ENCODE data around the gene SAMD9L.

The SAMD9L gene

GRCh38 chr7:93120592-93121549, 27.3 kb downstream of the SAMD9L start:
- no peak for TF ChIP-seq GATA3 (IDR thresholded peaks at IDR 0.05; ENCODE audit: low read depth, low read length)
- TF ChIP-seq GATA2 (IDR thresholded peaks at IDR 0.05; ENCODE audit: low read depth, low read length): no peak

GRCh38 chr7:93119191-93119905, 28.8 kb downstream of the SAMD9L start:
- no peak for TF ChIP-seq GATA2 (IDR thresholded peaks at IDR 0.05; ENCODE audit: low read depth, low read length)
- no peak for TF ChIP-seq GATA3 (IDR thresholded peaks at IDR 0.05; ENCODE audit: low read depth, low read length)

GRCh38 chr7:93117852-93118530, 30.2 kb downstream of the SAMD9L start, which contains the start of gene SAMD9:
Gene SAMD9 (minus strand): TSS chr7:93117979. CDS start chr7:93106097, 11,882 bp downstream.
- TF ChIP-seq GATA3 (IDR thresholded peaks at IDR 0.05; ENCODE audit: low read depth, low read length): no peak
- no peak for TF ChIP-seq GATA2 (IDR thresholded peaks at IDR 0.05; ENCODE audit: low read depth, low read length)

GRCh38 chr7:93117327-93117726, 30.9 kb downstream of the SAMD9L start:
- TF ChIP-seq GATA3 (IDR thresholded peaks at IDR 0.05; ENCODE audit: low read depth, low read length) (no peak), GATA2 (IDR thresholded peaks at IDR 0.05; ENCODE audit: low read depth, low read length) (no peak)

- TF ChIP-seq GATA3 (IDR thresholded peaks at IDR 0.05; ENCODE audit: low read depth, low read length): no peak
- no peak for TF ChIP-seq GATA2 (IDR thresholded peaks at IDR 0.05; ENCODE audit: low read depth, low read length)
Observed at GRCh38 chr7:93115796-93116195, 32.4 kb downstream of the SAMD9L start.

GRCh38 chr7:93108003-93108402, 40.2 kb downstream of the SAMD9L start:
- TF ChIP-seq GATA3 (IDR thresholded peaks at IDR 0.05; ENCODE audit: low read depth, low read length) (no peak), GATA2 (IDR thresholded peaks at IDR 0.05; ENCODE audit: low read depth, low read length) (no peak)

- TF ChIP-seq GATA3 (IDR thresholded peaks at IDR 0.05; ENCODE audit: low read depth, low read length): no peak
- TF ChIP-seq GATA2 (IDR thresholded peaks at IDR 0.05; ENCODE audit: low read depth, low read length): no peak
Observed at GRCh38 chr7:93097388-93097787, 50.8 kb downstream of the SAMD9L start.

- TF ChIP-seq GATA3 (IDR thresholded peaks at IDR 0.05; ENCODE audit: low read depth, low read length) (no peak), GATA2 (IDR thresholded peaks at IDR 0.05; ENCODE audit: low read depth, low read length) (no peak)
Observed at GRCh38 chr7:93092757-93093370, 55.3 kb downstream of the SAMD9L start.

All from SH-SY5Y (cell line).